Esophagus mucosa (tissue), 1 donor: Measurements from ENCODE around the gene OR2F2. TPM values are rescaled to one million over a fixed set of nuclear protein-coding genes. Genes with fewer than 3 reads are reported as not detected.

Source experiments
- ATAC-seq: fragments of 200-7000 bp; cut with Tn5 transposase; one replicate; pipeline ENCODE4 v1.9.1; 2020
- total RNA-seq: library from RNA; stranded (reverse); gene quantifications from one replicate; pipeline ENCODE4 v1.2.4, GENCODE V29; 2023
- donor health status: DM: yes; HTN: yes; CAD: no.

The OR2F2 gene
- total RNA-seq = not detected

DNA sequence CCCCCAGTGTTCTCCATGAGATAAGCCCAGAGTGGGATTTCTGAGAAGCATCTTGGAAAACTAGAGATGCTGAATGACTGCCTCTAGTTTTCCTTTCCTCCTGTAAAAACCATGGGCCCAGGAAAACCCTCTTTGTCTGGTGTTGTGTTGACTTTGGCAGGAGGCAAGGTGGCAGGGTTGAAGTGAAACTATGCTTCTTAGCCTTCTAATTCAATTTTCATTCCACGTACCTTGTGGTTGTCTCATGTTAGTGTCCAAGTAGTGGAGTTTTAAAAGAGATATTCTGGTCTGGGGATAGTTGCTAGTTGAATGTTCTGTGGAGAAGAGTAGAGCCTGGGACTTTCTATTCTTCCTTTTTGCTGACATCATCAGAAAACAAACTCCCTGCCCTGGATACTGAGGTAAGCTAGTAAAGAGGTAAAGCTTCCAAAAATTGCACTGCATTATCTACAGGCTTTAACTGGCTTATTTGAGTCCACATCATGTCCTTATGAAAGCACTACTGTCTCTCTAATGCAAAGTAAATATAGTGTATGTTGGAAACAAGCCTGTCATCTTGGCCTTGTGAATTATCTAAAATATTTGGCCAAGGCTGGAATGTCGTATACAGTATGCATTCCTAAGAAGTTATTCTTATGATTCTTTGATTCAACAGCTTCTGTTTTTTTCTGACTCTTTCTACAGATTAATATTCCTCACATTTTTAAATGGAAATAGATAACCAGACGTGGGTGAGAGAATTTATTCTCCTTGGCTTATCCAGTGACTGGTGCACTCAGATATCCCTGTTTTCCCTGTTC, at the start of gene OR2F2:
Gene OR2F2, plus strand, starts transcription at position 708 of the 800 bp plus-strand sequence. Its CDS starts 0 bp downstream, at position 708.
- no peak for ATAC-seq

DNA sequence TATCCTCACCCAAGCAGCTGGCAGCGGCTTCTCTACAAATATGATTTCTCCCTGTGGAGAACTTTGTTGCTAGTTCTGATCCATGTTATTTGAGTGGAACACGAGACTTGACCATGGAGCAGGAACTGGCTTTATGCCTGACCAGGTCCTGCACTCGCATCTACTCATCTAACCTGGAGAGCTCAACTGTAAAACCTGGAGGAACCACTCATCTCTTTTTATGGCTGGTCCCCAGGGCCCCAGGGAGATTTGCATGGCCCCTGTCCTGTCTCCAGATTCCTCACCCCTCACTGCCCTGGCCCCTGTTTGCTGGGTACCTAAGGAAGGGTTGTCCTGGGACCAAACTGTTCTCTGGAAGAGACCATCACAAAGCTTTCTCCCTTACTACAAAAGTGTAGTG, 49.1 kb upstream of the OR2F2 start:
- ATAC-seq = no peak

DNA sequence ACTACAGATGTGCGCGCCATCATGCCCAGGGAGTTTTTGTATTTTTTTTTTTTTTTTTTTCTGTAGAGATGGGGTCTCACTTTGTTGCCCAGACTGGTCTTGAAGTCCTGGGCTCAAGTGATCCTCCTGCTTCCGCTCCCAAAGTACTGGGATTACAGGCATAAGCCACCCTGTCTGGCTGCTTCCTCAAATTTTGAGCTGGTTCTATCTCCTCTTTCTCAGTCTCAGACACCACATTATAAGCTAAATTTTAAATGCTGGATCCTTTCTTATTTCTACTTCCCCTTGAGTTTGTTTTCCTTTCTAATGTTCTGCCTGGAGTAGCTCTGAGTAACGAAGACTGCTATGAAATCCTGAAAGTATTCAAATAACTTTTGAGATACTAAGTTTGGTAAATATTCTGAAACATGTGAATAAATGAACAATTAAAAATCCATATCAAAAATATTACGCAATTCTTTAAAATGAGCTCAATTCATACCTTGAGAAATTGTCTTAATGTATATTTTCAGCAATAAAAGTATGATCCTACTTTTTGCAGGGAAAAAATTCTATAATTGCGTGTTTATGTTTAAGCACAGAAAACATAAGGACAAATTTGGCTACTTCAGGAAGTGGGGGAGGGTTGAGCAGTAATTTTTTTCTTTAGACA, 48.1 kb upstream of the OR2F2 start:
- ATAC-seq = no peak

- ATAC-seq = no peak
These were observed 46.0 kb upstream of the OR2F2 start for GRCh38 chr7:143889068-143889467.

DNA sequence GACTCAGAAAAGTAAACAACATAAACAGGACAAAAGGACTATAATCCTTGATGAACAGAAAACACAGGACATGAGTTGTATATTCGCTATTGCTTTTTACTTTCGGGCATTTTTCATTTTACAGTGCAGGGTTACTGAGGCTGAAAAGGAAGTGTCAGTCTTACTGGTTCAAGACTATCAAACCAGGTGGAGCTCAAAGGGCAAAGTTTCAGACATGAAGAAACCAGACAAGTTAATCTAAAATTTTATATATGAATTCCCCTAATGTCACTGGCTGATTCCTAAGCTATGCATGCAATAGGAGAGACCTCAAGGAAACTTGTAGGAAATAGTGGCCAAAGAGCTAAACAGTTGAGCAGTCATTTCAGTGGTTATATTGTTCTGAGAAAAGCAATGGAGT, 44.5 kb upstream of the OR2F2 start:
- ATAC-seq = no peak

DNA sequence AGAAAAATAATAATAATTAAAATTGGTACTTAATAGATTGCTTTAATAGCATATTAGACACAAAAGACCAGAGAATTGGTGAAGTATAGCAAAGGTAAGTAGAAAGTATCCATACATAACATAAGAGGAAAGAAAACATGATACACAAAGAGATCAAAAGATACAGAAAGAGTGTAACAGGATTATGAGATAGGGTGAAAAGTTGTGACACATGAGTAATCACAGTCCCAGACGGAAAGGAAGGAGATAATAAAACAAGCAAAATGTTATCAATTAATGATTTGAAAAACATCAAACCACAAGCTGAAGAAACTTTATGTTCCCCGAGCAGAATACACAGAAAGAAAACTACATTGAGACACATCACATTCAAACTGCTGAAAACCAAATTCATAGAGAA, 43.6 kb upstream of the OR2F2 start:
- ATAC-seq = no peak

DNA sequence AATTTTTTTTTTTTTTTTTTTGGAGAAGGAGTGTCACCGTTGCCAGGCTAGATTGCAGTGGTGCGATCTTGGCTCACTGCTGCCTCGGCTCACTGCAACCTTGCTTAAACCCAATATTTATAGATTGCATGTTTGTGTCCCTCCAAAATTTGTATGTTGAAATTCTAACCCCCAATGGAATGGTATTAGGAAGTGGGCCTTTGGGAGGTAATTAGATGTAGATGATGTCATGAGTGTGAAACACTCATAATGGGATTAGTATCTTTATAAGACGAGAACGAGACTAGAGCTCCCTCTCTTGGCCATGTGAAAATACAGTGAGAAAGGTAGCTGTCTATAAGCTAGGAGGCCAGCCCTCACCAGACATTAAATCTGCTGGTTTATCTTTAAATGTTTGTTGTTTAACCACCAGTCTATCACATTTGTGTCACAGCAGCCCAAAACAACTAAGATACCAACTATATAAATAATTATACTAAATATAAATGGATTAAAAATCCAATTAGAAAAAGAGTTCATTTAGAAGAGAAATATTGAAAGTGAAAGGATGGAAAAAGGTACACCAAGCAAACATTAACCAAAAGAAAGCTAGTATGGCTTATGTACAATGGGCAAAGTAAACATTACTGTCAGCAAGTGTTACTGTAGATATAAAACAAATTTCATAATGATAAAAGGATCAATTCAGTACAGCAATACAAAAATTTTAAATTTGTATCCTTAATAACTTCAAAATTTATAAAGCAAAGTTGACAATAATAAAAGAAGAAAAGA, 42.3 kb upstream of the OR2F2 start:
- peak; percentile 51 for ATAC-seq

DNA sequence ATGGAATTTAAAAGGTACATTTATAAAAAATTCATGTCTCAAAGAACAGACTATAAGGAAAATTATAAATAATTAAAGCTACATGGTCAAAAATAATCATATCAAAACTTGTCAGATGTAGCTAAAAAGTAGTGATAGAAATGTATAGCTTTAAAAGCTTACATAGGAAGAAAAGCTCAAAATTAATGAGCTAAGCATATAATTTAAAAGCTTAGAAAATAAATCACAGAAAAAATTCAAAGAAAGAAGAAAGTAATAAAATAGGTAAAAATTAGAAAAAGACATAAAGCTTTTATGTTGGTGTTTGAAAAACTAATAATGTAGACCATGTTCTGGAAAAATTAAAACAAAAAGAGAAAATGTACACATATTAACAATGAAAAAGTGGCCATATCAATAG, 38.4 kb upstream of the OR2F2 start:
- no peak for ATAC-seq

GRCh38 chr7:143898810-143899209, 36.2 kb upstream of the OR2F2 start:
- ATAC-seq = no peak

DNA sequence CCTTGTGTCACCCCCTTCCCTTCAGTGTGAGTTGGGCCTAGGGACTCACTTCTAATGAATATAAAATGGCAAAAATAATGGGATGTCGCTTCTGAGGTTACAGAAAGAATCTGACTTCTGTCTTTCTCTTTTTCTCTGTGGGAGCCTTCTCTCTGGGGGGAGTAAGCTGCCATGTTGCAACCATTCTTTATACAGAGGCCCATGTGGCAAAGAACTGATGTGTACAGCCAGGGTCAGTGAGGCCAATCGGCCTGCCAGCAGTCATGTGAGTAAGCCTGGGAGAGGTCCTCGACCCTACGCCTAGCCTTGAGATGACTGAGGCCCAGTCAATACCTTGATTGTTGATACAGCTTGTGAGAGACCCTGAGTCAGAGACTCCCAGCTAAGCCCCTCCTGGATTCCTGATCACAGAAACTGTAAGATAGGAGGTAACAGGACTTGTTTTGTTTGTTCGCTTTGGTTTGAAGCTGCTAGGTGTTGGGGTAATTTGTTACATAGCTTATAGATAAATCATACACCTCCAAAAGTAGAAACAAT, 34.7 kb upstream of the OR2F2 start:
- ATAC-seq = no peak

DNA sequence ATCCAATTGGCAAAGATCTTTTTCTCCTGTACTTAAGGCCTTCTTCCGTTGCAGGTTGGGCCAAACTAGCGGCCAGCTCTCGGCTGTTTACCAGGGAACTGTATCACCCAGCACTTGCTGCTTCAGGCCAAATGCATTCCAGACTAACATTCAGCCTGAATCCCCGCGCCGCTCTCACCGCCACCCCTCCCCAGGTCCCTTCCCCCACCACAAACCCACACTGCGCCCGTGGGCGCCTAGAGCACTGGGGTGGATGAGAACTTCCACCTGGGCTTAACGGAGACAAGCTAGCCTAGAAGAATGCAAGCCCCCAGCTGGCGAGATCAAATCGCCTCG, 33.7 kb upstream of the OR2F2 start:
- ATAC-seq = peak; percentile 12

- peak; percentile 100 for ATAC-seq
These were observed 33.2 kb upstream of the OR2F2 start, which contains the start of gene TCAF1 for GRCh38 chr7:143901668-143902331. Gene TCAF1 (minus strand): TSS chr7:143902176. CDS start chr7:143876608, 25,568 bp downstream.

- ATAC-seq = no peak
These were observed 32.6 kb upstream of the OR2F2 start for GRCh38 chr7:143902332-143902899.

DNA sequence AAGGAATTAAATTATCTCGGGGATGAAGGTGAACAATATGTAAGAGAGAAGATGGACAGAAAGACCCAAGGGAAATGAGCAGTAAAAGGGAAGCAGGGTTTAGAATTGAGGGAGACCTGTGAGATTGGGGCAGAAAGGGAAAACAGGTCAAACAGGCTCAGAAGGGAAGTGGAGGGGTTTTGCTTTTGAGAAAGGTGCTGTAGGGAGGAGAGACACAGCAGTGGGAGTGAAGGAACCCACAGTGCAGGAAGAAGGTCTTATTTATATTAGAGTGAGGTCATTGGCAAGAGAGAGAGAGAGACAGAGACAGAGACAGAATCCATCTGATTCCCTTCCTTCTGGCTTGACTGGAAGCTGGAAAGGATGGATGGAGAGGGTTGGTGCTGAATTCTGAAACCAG, 29.5 kb upstream of the OR2F2 start:
- no peak for ATAC-seq

GRCh38 chr7:143906151-143906550, 28.9 kb upstream of the OR2F2 start:
- no peak for ATAC-seq

- no peak for ATAC-seq
These were observed 28.1 kb upstream of the OR2F2 start for GRCh38 chr7:143906895-143907294.

GRCh38 chr7:143908120-143908519, 26.9 kb upstream of the OR2F2 start:
- no peak for ATAC-seq

GRCh38 chr7:143909863-143910262, 25.2 kb upstream of the OR2F2 start:
- no peak for ATAC-seq

GRCh38 chr7:143910473-143911248, 24.4 kb upstream of the OR2F2 start:
- no peak for ATAC-seq

DNA sequence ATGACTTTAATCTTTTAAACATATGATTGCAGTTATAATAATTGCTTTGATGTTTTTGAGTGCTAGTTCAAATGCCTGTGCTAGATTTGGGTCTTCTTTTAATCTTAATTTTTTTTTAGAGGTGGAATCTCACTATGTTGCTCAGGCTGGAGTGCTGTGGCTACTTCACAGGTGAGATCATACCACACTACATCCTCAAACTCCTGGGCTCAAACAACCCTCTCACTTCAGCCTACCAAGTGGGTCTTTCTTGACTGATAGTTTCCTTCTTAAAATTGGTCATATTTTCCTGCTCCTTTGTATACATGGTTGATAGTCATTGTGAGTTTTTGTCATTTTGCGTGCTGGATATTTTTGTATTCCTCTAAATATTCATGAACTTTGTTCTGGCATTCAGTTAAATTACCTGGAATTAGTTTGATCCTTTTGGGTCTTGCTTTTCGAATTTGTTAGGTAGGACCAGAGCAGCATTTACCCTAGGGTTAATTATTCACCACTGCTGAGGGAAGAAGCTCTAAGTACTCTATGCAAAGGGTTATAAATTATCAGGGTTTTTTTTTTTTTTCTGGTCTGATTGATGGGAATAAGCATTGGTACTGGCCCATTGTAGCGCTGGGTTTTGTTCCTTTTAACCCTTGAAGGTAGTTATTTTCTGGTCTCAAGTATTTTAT, 21.0 kb upstream of the OR2F2 start:
- ATAC-seq = no peak
